Neutrophil (primary cell): ENCODE results near the gene ZFAND3.

ENCODE experiments used
- H3K27ac ChIP-seq: fragments of 200-600 bp; sonication (generic); 2 replicates; pipeline ENCODE4 v1.5.1; 2016; ENCODE audit warnings: mild to moderate bottlenecking, moderate library complexity
- H3K27me3 ChIP-seq: fragments of 200-600 bp; sonication (generic); 2 replicates; pipeline ENCODE4 v1.6.0; 2016; ENCODE audit warnings: mild to moderate bottlenecking
- H3K36me3 ChIP-seq: fragments of 200-600 bp; sonication (generic); 2 replicates; pipeline ENCODE4 v1.5.1; 2017
- H3K4me1 ChIP-seq, 2 experiments: fragments of 200-600 bp in 1 of 2; sonication (generic) in 1 of 2; 1 replicate in 1 of 2; 2 replicates in 1 of 2; pipeline versions ENCODE4 v1.5.1 to v1.6.1; 2013 to 2016; ENCODE audit warnings: low read depth in 1 of 2, low read length in 1 of 2, mild to moderate bottlenecking in 1 of 2, moderate library complexity in 1 of 2; ENCODE audit not compliant: control insufficient read depth in 1 of 2, insufficient read depth in 1 of 2
- H3K4me3 ChIP-seq, 2 experiments: fragments of 200-600 bp in 1 of 2; sonication (generic) in 1 of 2; 1 replicate in 1 of 2; 2 replicates in 1 of 2; pipeline ENCODE4 v1.5.1; 2013 to 2016; ENCODE audit warnings: low read depth in 1 of 2, low read length in 1 of 2, mild to moderate bottlenecking in 1 of 2, moderate library complexity in 1 of 2
- H3K9me3 ChIP-seq: fragments of 200-600 bp; sonication (generic); 2 replicates; pipeline ENCODE4 v1.5.1; 2016
- TF ChIP-seq, protein P1 (sequence below): fragments of 200-600 bp; sonication (generic); IDR thresholded peaks from 2 replicates; pipeline ENCODE4 v1.5.1; 2016; ENCODE audit warnings: antibody characterized with exemption

The ZFAND3 gene

GRCh38 chr6:38151580-38152500 is 332.3 kb downstream of the ZFAND3 start:
- peaks cover 51% of the 10 kb centered on the region for H3K36me3 ChIP-seq
- peaks cover 15 to 22% of the 10 kb centered on the region in 2 experiments for H3K4me1 ChIP-seq
- H3K27ac ChIP-seq = peak overlapping the region; percentile 11
- TF ChIP-seq, protein P1, sequence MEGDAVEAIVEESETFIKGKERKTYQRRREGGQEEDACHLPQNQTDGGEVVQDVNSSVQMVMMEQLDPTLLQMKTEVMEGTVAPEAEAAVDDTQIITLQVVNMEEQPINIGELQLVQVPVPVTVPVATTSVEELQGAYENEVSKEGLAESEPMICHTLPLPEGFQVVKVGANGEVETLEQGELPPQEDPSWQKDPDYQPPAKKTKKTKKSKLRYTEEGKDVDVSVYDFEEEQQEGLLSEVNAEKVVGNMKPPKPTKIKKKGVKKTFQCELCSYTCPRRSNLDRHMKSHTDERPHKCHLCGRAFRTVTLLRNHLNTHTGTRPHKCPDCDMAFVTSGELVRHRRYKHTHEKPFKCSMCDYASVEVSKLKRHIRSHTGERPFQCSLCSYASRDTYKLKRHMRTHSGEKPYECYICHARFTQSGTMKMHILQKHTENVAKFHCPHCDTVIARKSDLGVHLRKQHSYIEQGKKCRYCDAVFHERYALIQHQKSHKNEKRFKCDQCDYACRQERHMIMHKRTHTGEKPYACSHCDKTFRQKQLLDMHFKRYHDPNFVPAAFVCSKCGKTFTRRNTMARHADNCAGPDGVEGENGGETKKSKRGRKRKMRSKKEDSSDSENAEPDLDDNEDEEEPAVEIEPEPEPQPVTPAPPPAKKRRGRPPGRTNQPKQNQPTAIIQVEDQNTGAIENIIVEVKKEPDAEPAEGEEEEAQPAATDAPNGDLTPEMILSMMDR = no peak
- no peaks in the 10 kb centered on the region for H3K27me3 ChIP-seq
- H3K4me3 ChIP-seq = no peak overlapping the region
- no peaks in the 10 kb centered on the region for H3K9me3 ChIP-seq

DNA sequence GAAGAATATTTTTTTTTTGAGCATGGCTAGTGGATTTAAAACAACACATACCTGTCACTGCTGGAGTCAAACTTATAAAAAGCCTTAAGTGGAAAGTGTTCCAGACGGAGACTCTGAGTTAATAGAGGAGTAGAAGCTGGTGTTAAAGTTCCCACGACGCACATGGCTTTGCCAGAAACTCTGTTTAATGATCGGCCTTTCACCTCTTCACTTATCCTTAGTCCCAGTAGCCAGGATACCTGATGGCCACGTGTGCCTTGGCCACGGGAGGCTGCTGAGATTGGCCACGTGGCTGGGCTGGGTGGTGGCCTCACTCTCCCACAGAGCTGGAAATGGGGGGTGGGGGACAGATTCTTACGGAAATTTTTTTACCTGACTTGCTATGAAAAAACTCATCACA is 333.1 kb downstream of the ZFAND3 start:
- no peak overlapping the region for H3K27ac ChIP-seq
- TF ChIP-seq, protein P1 = no peak
- peaks cover 56% of the 10 kb centered on the region for H3K36me3 ChIP-seq
- H3K4me1 ChIP-seq = peaks cover 15 to 22% of the 10 kb centered on the region in 2 experiments
- H3K4me3 ChIP-seq = no peak overlapping the region
- no peaks in the 10 kb centered on the region for H3K9me3 ChIP-seq
- H3K27me3 ChIP-seq = no peaks in the 10 kb centered on the region

DNA sequence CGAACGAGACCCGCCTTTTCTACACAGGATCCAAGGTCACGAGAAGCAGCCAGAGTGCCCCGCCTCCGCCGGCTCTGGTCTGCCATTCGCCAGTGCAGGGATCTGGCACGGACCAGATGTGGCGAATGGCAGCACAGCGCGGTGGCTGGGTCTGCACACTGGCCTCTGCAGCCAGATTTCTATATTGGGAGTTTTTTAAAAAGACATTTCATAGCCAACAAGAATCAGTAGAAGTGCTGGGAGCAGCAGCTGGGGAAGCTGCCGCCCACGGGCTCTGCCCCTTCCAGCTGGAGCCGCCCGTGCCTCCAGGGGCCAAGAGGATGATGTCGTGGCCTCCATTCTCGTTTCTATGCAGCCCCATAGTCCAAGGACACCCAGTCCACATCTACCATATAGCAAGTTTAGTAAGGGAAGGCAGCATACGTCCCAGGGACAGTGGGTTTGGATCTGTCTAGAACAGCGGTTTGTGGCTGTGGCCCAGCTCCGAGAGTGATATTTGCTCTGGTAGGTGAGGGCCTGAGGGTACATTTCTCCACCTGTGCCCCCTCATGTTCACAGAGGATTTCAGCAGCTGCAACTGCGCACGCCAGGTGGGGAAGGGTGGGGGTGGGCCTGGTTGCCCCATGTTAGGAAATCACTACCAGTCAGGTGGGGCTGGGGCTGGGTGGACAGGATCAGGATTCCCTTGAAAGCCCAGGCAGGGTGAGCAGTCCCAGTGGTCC is 333.7 kb downstream of the ZFAND3 start:
- Histone ChIP-seq H3K9me3 (no peaks in the 10 kb centered on the region), H3K4me3 (no peak overlapping the region), H3K4me1 (peaks cover 15 to 22% of the 10 kb centered on the region in 2 experiments), H3K27ac (peak overlapping the region; percentile 15), H3K27me3 (no peaks in the 10 kb centered on the region), H3K36me3 (peaks cover 56% of the 10 kb centered on the region)
- TF ChIP-seq, protein P1 = no peak

GRCh38 chr6:38153798-38154345 is 334.3 kb downstream of the ZFAND3 start:
- Histone ChIP-seq H3K36me3 (peaks cover 50% of the 10 kb centered on the region), H3K27ac (peak overlapping the region; percentile 79), H3K4me3 (no peak overlapping the region), H3K9me3 (no peaks in the 10 kb centered on the region), H3K4me1 (peaks cover 15 to 22% of the 10 kb centered on the region in 2 experiments), H3K27me3 (no peaks in the 10 kb centered on the region)
- TF ChIP-seq, protein P1 = no peak

DNA sequence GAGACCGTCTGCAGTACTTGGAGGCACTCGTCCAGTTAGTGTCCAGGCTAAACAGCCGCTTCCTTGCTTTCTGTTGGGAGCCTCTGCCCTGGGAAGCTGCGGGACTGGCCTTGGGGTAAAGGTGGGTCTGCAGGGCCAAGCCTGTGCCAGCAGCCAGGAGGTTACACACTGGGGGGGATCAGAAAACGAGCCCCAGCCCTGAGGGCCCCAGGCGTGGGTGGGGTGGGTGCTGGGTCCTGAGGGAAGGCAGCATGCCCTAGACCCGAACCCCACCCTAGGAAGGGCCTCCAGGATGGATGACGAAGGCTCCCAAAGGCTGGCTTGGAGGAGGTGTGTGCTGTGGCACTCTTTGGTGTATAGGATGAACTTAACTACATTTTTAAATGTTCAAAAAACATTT is 335.2 kb downstream of the ZFAND3 start:
- TF ChIP-seq, protein P1 = no peak
- no peaks in the 10 kb centered on the region for H3K27me3 ChIP-seq
- no peak overlapping the region for H3K4me3 ChIP-seq
- H3K4me1 ChIP-seq = peaks cover 15 to 22% of the 10 kb centered on the region in 2 experiments
- peak overlapping the region; percentile 79 for H3K27ac ChIP-seq
- H3K36me3 ChIP-seq = peaks cover 45% of the 10 kb centered on the region
- H3K9me3 ChIP-seq = no peaks in the 10 kb centered on the region
